HG03097 (cell line): ENCODE results near the gene LIMK2.
"Not testable (repeated sequence)": the region's sequence is repeated elsewhere in the genome, so short reads cannot be mapped to it uniquely, and the experiment has no call there.

Experiments
- ATAC-seq: cut with Tn5 transposase; IDR thresholded peaks from one replicate; pipeline ENCODE4 v1.9.1; 2021; ENCODE audit not compliant: unreplicated experiment, low FRiP score

Gene LIMK2

GRCh38 chr22:31210556-31211421, 1.3 kb upstream of the LIMK2 start:
- ATAC-seq, result no peak

GRCh38 chr22:31211482-31211861, 626 bp upstream of the LIMK2 start:
- no peak for ATAC-seq

- ATAC-seq, result no peak
Observed at GRCh38 chr22:31212783-31213629, 908 bp downstream of the LIMK2 start.

GRCh38 chr22:31215018-31215535, 3.0 kb downstream of the LIMK2 start:
- no peak for ATAC-seq

- ATAC-seq, result no peak
Observed at GRCh38 chr22:31218565-31219262, 6.6 kb downstream of the LIMK2 start.

GRCh38 chr22:31221084-31221483, 9.0 kb downstream of the LIMK2 start:
- no peak for ATAC-seq

- ATAC-seq, result no peak
Observed at GRCh38 chr22:31222736-31223135, 10.6 kb downstream of the LIMK2 start.

- no peak for ATAC-seq
Observed at GRCh38 chr22:31223786-31224191, 11.7 kb downstream of the LIMK2 start.

GRCh38 chr22:31224691-31225090, 12.6 kb downstream of the LIMK2 start:
- ATAC-seq, result not testable (repeated sequence)

GRCh38 chr22:31227186-31227585, 15.1 kb downstream of the LIMK2 start:
- ATAC-seq, result no peak

GRCh38 chr22:31229402-31230079, 17.4 kb downstream of the LIMK2 start:
- no peak for ATAC-seq

- no peak for ATAC-seq
Observed at GRCh38 chr22:31230155-31230870, 18.2 kb downstream of the LIMK2 start.

- ATAC-seq, result no peak
Observed at GRCh38 chr22:31230871-31231621, 18.9 kb downstream of the LIMK2 start.

- no peak for ATAC-seq
Observed at GRCh38 chr22:31233001-31233400, 20.9 kb downstream of the LIMK2 start.

GRCh38 chr22:31235081-31235480, 23.0 kb downstream of the LIMK2 start:
- ATAC-seq, result no peak

- ATAC-seq, result not testable (repeated sequence)
Observed at GRCh38 chr22:31236044-31236443, 23.9 kb downstream of the LIMK2 start.

GRCh38 chr22:31238057-31238456, 26.0 kb downstream of the LIMK2 start:
- peak; percentile 49 for ATAC-seq

- ATAC-seq, result no peak
Observed at GRCh38 chr22:31239771-31240370, 27.8 kb downstream of the LIMK2 start.
